GM19372 (cell line): ENCODE results near the gene ARL6IP6.

Experiments
- ATAC-seq: cut with Tn5 transposase; IDR thresholded peaks from one replicate; pipeline ENCODE4 v1.9.1; 2021; ENCODE audit warnings: mild to moderate bottlenecking, low read depth, moderate library complexity; ENCODE audit not compliant: unreplicated experiment

Gene ARL6IP6

GRCh38 chr2:152718076-152718908 lies at the start of gene ARL6IP6:
ARL6IP6 (plus strand) TSS chr2:152718620; CDS start chr2:152718625, 5 bp downstream.
- ATAC-seq: peak; percentile 59

GRCh38 chr2:152674334-152674733 lies 44.1 kb upstream of the ARL6IP6 start:
- no peak for ATAC-seq

- ATAC-seq: no peak
Measured at GRCh38 chr2:152676461-152676860, 42.0 kb upstream of the ARL6IP6 start.

GRCh38 chr2:152678808-152679207 lies 39.6 kb upstream of the ARL6IP6 start:
- ATAC-seq: no peak

DNA sequence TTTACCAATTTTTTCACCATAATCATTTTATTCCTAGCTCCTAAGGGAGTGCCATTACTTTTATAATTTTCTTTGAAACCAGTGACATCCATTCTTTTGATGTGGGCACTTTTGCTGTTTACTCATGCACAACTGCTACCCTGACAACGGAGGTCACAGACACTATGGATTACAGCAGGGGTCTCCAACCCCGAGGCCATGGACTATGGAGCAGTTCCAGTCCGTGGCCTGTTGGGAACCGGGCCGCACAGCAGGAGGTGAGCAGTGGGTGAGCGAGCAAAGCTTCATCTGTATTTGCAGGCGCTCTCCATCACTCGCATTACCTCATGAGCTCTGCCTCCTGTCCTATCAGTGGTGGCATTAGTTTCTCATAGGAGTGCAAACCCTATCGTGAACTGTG lies 35.8 kb upstream of the ARL6IP6 start:
- no peak for ATAC-seq

DNA sequence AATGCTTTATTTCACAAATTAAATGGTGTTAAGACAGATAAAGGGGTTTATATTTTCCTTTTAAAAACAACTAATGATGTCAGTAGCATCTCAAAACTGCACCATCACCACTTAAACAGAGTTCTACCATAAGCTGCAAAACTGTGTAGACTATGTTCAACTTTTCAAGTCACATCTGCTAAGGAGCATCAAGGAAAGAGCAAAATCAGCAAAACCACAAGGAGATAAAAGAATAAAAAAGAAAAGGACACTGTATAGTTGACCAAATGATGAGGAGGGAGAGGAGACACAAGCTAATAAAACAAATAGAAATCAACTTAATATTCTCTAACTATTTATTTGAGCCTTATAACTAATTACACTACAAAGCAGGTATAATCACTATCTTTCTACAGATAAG lies 35.0 kb upstream of the ARL6IP6 start:
- ATAC-seq: no peak

- ATAC-seq: no peak
Measured at GRCh38 chr2:152686321-152686720, 32.1 kb upstream of the ARL6IP6 start.

DNA sequence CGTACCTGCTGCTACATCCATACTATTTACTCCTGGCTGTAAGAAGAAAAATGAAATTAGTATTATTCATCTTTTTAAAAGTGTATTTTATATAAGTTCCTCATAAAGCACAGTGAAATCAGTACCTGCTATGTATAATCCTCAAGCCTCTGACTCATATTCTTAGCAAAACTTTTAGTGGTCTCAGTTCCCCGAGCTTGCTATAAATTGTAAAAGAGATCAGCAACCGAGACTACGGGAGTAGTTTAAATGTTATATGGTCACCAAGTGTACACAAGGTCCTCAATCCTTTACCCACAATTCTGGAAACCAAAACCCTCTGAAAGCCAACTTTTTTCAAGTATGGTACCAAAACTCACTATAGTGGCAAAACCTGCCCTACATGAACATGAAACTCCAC lies 25.4 kb upstream of the ARL6IP6 start:
- ATAC-seq: peak; percentile 71

- peak; percentile 54 for ATAC-seq
Measured at GRCh38 chr2:152694161-152694661, 24.2 kb upstream of the ARL6IP6 start.

- no peak for ATAC-seq
Measured at GRCh38 chr2:152695763-152696162, 22.7 kb upstream of the ARL6IP6 start.

GRCh38 chr2:152696476-152696875 lies 21.9 kb upstream of the ARL6IP6 start:
- no peak for ATAC-seq

DNA sequence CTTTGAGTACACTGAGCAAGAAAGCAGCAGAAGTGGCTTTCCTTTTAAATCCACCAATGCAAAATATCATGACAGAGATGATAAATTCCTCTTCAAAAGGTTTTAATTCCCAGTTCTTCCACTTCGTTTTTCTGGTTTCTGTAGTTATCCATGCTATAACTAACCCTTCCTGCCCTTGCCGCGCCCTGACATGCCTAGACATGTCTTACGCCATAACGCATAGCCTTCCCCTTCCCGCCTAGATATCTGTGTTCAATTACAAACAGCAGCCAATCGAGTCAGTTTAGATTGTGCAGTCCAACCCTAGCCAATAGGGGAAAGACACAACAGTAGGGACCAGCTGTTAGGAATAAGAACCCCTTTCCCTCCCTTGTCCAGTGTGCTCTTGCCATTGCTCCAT lies 17.2 kb upstream of the ARL6IP6 start:
- no peak for ATAC-seq

DNA sequence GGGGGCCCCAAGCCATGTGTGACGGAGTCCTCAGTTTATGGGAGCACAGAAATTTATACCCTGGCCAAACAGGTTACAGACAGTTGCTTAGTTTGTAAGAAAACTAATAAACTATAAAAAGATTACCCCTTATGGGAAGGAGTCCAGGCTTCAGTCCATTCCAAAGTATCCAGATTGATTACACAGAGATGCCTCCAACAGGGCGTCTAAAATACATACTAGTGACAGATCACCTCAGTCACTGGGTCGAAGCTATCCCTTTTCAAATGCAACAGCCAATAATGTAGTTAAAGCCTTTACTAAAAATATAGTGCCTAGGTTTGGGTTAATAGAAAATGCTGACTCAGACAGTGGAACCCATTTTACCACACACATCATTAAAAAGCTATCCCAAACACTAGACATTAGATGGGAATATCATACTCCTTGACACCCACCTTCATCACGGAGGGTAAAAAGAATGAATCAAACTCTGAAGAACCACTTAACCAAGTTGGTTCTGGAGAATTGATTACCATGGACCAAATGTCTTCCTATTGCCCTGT lies 11.9 kb upstream of the ARL6IP6 start:
- ATAC-seq: no peak

GRCh38 chr2:152708742-152709141 lies 9.7 kb upstream of the ARL6IP6 start:
- ATAC-seq: no peak

- ATAC-seq: no peak
Measured at GRCh38 chr2:152710713-152711112, 7.7 kb upstream of the ARL6IP6 start.

DNA sequence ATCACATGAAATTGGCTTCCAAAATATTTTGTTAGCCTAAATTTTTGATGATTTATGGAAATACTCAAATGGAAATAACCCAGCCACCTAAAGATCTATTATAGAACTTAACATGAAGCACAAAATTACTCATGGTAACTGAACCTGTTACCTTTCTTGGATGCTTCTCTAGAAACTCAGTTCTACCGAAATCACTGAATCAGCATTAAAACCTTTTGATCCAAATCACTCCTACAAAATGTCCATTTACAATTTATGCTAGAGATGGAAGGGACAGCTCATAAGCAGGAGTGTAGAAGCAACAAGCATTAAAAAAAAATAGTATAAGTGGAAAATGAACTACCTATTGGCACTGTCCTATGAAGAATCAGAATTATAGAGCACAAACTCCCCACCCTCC lies 3.3 kb upstream of the ARL6IP6 start:
- no peak for ATAC-seq

DNA sequence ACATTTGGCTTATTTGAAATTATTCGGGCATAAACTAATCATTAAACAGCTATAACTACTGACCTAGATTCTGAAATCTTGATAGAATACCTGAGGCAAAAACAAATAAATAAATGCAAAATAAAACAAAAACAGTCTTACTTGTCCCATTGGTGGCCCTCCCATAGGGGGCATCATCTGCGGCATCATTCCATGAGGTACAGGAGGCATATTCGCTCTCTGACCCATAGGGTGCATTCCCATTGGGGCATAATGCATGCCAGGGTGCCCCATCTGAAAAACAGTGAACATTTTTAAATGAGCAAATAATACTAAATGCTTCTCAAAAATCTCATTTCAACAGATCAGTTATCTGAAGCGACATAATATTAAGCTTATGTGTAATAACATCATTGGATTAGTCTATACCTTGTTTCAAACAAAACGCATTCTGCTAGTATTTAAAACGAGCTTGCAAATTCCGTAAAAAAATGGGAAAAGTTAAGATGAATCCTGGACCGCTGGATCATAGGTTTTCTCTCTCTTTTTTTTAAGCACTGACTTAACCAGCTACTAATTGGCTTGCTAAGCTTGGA lies 2.5 kb upstream of the ARL6IP6 start:
- ATAC-seq: no peak

DNA sequence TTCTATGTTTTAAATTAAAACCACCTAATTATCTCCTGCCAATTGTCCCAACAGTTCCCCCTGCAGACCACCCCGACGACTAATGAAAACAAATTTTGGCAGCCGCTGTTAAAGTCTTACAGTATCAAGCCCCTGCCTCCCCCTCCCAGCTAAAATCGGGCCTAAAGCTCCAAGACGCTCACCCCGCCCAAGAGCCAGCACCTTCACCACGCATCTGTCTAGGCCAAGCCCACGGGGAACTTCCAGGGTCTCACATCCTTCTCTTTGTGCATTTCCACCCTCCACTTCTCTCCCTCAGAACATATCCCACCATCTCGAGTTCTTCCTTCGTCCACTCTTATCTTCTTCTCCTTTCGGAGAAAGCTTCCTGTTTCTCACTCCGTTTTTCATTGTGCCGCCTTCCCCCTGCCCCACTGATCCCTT lies 1.6 kb upstream of the ARL6IP6 start:
- peak; percentile 0 for ATAC-seq

DNA sequence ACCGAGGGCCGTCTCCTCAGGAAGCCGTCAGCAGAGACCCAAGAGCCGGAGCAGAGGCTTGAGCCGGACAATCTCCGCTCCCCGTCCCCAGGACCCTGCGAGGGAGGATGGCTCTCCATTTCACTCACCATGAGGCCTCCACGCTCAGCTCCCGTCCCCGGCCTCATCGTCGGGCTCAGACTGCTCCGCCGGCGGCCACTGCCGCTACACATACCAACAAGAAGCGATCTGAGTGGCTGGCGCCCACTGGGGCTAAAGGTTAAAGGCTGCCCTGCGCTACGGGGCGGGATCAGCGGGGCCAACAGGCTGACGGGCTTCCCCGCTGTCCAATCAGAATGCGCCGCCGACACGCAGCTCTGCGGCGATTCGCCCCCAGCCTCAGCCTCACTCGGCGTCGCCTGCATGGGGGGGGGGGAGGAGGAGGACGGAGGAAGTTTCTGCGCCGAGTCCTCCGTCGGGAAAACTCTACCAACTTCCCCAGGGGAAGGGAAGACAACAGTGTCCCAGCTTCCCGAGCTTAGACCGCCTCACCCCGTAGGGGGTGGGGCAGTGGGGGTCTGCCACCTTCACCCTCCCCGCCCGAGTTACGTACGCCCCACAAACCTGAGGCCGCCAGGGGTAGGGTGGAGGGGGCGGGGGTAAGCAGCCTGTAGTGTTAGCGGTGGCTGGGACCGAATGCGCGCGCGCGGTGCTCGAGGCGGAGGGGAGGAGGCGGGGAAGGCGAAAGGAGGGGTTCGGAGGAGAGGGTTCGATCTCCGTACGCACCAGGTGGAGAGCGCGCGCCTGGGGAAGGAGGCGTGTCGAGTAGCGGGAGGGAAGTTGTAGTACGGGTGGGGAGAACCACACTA lies 968 bp upstream of the ARL6IP6 start, which contains the start of gene PRPF40A:
TSS of gene PRPF40A (minus strand) at position 234 of the 848 bp plus-strand sequence. CDS start at position 212, 22 bp downstream.
- ATAC-seq: peak; percentile 58

DNA sequence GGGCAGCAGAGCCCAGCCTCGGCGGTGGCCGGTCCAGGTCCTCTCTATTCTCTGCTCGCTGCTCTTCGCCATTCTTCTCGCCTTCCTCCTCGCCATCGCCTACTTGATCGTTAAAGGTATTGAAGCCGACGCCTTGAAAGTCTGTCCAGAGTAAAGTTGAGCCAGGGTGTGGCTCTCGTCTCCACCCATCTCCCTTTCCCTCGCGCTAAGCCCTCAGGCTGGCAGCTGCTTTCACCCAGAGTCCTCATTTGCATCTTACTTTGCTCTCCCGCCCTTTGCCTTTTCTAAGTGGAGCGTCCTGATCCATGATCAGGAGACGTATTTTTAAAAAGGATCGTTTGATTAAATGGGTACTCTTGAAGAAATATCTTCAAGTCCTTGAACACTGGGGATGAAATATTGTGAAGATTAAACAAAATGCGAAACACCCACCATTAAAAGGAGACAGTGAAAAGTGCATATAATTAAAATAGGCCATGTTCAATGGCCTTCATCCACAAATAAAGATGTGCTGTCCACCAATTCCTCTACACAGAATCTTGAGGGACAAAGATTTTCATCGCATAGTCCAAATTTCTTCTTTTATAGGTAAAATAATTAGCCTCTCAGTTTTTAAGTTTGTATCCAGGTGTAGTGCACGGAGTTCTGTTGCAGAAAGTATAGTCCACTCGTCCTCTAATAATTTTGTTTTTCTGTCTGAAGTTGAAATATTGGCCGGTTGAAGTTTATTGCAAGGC lies 657 bp downstream of the ARL6IP6 start:
- ATAC-seq: peak; percentile 12
